GM12892 (cell line): ENCODE data around the gene TICRR.

ENCODE experiments used
- POLR2A ChIP-seq: IDR thresholded peaks from 2 replicates; pipeline ENCODE4 v1.6.1; 2011; ENCODE audit warnings: low read depth, low read length, control low read depth
- POLR2AphosphoS5 ChIP-seq: IDR thresholded peaks from 2 replicates; pipeline ENCODE4 v1.6.1; 2011; ENCODE audit warnings: low read depth, low read length, control low read depth
- TAF1 ChIP-seq: IDR thresholded peaks from 2 replicates; pipeline ENCODE4 v1.6.1; 2011; ENCODE audit warnings: low read depth, mild to moderate bottlenecking, control low read depth, low read length, borderline replicate concordance

GRCh38 chr15:89576417-89576773 is 1.1 kb downstream of the TICRR start:
- TF ChIP-seq POLR2AphosphoS5 = no peak
- no peak for TF ChIP-seq POLR2A
- no peak for TF ChIP-seq TAF1
